ENCODE measurements around the gene VRK1.

Gene VRK1

GRCh38 chr14:96928779-96929380 lies 131.7 kb downstream of the VRK1 start:
- DNase-seq = no peak

GRCh38 chr14:96929950-96930349 lies 132.8 kb downstream of the VRK1 start:
- no peak for DNase-seq

DNA sequence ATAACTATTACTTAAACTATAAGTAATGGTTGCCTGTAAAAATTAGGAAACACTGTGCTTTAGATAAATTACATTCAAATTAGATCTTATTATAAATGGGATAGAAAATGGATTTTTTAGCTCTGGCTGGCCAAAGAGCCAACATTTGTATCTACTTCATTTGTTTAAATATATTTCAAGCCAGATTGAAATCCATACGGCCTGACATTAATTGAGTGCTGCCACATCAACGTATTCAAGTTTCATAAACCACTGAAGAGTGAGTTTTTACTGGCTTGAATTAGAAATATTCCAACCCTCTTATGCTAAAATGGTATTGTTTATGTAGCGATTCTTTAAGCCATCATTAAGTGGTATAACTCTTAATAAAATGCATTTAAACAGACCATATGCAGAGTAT lies 133.3 kb downstream of the VRK1 start:
- no peak for DNase-seq
